GM23338 (cell line): ENCODE results near the gene MTIF3. TPM values are rescaled to one million over a fixed set of nuclear protein-coding genes. Genes with fewer than 3 reads are reported as not detected.

Experiments
- ATAC-seq: fragments of 200-7000 bp; cut with Tn5 transposase; 3 replicates; pipeline ENCODE4 v1.9.1; 2020
- DNase-seq: peaks from one replicate; pipeline ENCODE4 v3.0.0-alpha.2; 2015; ENCODE audit warnings: low spot score
- H2AFZ ChIP-seq: fragments of 200-600 bp; sonication (generic); 2 replicates; pipeline ENCODE4 v1.8.0; 2016; ENCODE audit warnings: antibody characterized with exemption, mild to moderate bottlenecking, moderate library complexity
- H3F3A ChIP-seq: fragments of 200-600 bp; sonication (generic); replicated peaks from 2 replicates; pipeline ENCODE4 v1.8.0; 2017; ENCODE audit warnings: antibody characterized with exemption, mixed run types, low read depth
- H3K27ac ChIP-seq: fragments of 200-600 bp; sonication (generic); 2 replicates; pipeline ENCODE4 v1.6.1; 2016; ENCODE audit warnings: low read depth
- H3K27me3 ChIP-seq: fragments of 200-600 bp; sonication (generic); 2 replicates; pipeline ENCODE4 v1.8.0; 2016; ENCODE audit warnings: mild to moderate bottlenecking, mixed run types, moderate library complexity; ENCODE audit not compliant: insufficient read depth
- H3K36me3 ChIP-seq: fragments of 200-600 bp; sonication (generic); 2 replicates; pipeline ENCODE4 v1.8.0; 2016; ENCODE audit warnings: mild to moderate bottlenecking; ENCODE audit not compliant: insufficient read depth
- H3K4me1 ChIP-seq: fragments of 200-600 bp; sonication (generic); 2 replicates; pipeline ENCODE4 v1.8.0; 2016; ENCODE audit warnings: mild to moderate bottlenecking, moderate library complexity; ENCODE audit not compliant: insufficient read depth
- H3K4me2 ChIP-seq: fragments of 200-600 bp; sonication (generic); 2 replicates; pipeline ENCODE4 v1.7.1; 2017; ENCODE audit warnings: mixed run types
- H3K4me3 ChIP-seq: fragments of 200-600 bp; sonication (generic); 2 replicates; pipeline ENCODE4 v1.6.1; 2016; ENCODE audit warnings: mixed run types
- H3K79me2 ChIP-seq: fragments of 200-600 bp; sonication (generic); replicated peaks from 2 replicates; pipeline ENCODE4 v1.8.0; 2017; ENCODE audit warnings: mild to moderate bottlenecking; ENCODE audit not compliant: insufficient read depth
- H3K9me2 ChIP-seq: fragments of 200-600 bp; sonication (generic); 2 replicates; pipeline ENCODE4 v1.8.0; 2017; ENCODE audit not compliant: insufficient read depth
- H4K20me1 ChIP-seq: fragments of 200-600 bp; sonication (generic); replicated peaks from 2 replicates; pipeline ENCODE4 v1.8.0; 2017; ENCODE audit warnings: mild to moderate bottlenecking; ENCODE audit not compliant: insufficient read depth
- H3K27ac Mint-ChIP-seq: 2 replicates; pipeline ENCODE4 v1.8.0; 2020; ENCODE audit warnings: inconsistent platforms, mild to moderate bottlenecking, moderate library complexity, mixed read lengths
- H3K27me3 Mint-ChIP-seq: 3 replicates; pipeline ENCODE4 v1.8.0; 2022; ENCODE audit warnings: low read depth, mild to moderate bottlenecking, moderate library complexity, mixed read lengths, inconsistent platforms; ENCODE audit not compliant: insufficient read depth, poor library complexity
- H3K36me3 Mint-ChIP-seq: 3 replicates; pipeline ENCODE4 v1.8.0; 2021; ENCODE audit warnings: low read depth, mild to moderate bottlenecking, inconsistent platforms, moderate library complexity, mixed read lengths
- H3K4me1 Mint-ChIP-seq: 3 replicates; pipeline ENCODE4 v1.8.0; 2020; ENCODE audit warnings: mild to moderate bottlenecking, inconsistent platforms, mixed read lengths
- H3K4me3 Mint-ChIP-seq: 3 replicates; pipeline ENCODE4 v1.8.0; 2021; ENCODE audit warnings: moderate library complexity, mild to moderate bottlenecking, inconsistent platforms, mixed read lengths
- H3K9me3 Mint-ChIP-seq: 3 replicates; pipeline ENCODE4 v1.8.0; 2020; ENCODE audit warnings: moderate library complexity, mild to moderate bottlenecking, inconsistent platforms, mixed read lengths
- CREB1 ChIP-seq: fragments of 250-450 bp; sonication (Bioruptor Pico); IDR thresholded peaks from 2 replicates; pipeline ENCODE4 v1.5.0; 2020; ENCODE audit warnings: low read depth, mild to moderate bottlenecking, moderate library complexity
- ETS1 ChIP-seq: IDR thresholded peaks from 2 replicates; pipeline ENCODE4 v1.6.1; 2016; ENCODE audit warnings: antibody characterized with exemption
- EZH2 ChIP-seq: fragments of 200-600 bp; sonication (generic); IDR thresholded peaks from one replicate; pipeline ENCODE4 v1.8.0; 2017; ENCODE audit warnings: antibody characterized with exemption, mild to moderate bottlenecking, low read depth; ENCODE audit not compliant: unreplicated experiment
- EZH2phosphoT487 ChIP-seq: fragments of 200-600 bp; sonication (generic); IDR thresholded peaks from one replicate; pipeline ENCODE4 v1.8.1; 2018; ENCODE audit warnings: antibody characterized with exemption; ENCODE audit not compliant: unreplicated experiment
- JUNB ChIP-seq: IDR thresholded peaks from one replicate; pipeline ENCODE4 v1.6.1; 2016; ENCODE audit warnings: antibody characterized with exemption; ENCODE audit not compliant: unreplicated experiment
- NANOG ChIP-seq: IDR thresholded peaks from 2 replicates; pipeline ENCODE4 v1.6.1; 2016; ENCODE audit warnings: antibody characterized with exemption, borderline replicate concordance
- POLR2AphosphoS5 ChIP-seq: IDR thresholded peaks from 2 replicates; pipeline ENCODE4 v1.6.1; 2016; ENCODE audit warnings: antibody characterized with exemption, low read depth
- STAT1 ChIP-seq: IDR thresholded peaks from one replicate; pipeline ENCODE4 v1.6.1; 2016; ENCODE audit warnings: antibody characterized with exemption; ENCODE audit not compliant: unreplicated experiment
- ZNF114 ChIP-seq: fragments of 250-450 bp; sonication (Bioruptor Pico); IDR thresholded peaks from 2 replicates; pipeline ENCODE4 v1.5.0; 2020; ENCODE audit warnings: mild to moderate bottlenecking, moderate library complexity
- ZNF331 ChIP-seq: fragments of 250-450 bp; sonication (Bioruptor Pico); IDR thresholded peaks from 2 replicates; pipeline ENCODE4 v1.5.0; 2020; ENCODE audit warnings: low read depth, mild to moderate bottlenecking, moderate library complexity
- ZNF462 ChIP-seq: fragments of 250-450 bp; sonication (Bioruptor Pico); IDR thresholded peaks from 2 replicates; pipeline ENCODE4 v1.5.0; 2020; ENCODE audit warnings: mild to moderate bottlenecking, moderate library complexity
- polyA plus RNA-seq: library from polyadenylated mRNA; unstranded; fragments of >200 nt; fragmentation: Nextera tagmentation; extraction: Ambion mirVana; gene quantifications from 2 replicates; pipeline ENCODE4 v1.2.1, GENCODE V29; 2016
- total RNA-seq: library from RNA; depleted of rRNA; stranded (reverse); fragments of >200 nt; shearing (Covaris generic); gene quantifications from 2 replicates; pipeline ENCODE4 v1.2.3, GENCODE V29; 2014
- TF ChIP-seq, protein P1 (sequence below), 2 experiments: fragments of 200-600 bp in 1 of 2; sonication (generic) in 1 of 2; conservative IDR thresholded peaks; 2 replicates each; pipeline versions ENCODE4 v1.5.1 to v1.6.1; 2016 to 2017; ENCODE audit warnings: antibody characterized with exemption in 2 of 2, low read depth in 2 of 2, mild to moderate bottlenecking in 2 of 2, moderate library complexity in 1 of 2
- TF ChIP-seq, protein P2 (sequence below): IDR thresholded peaks from one replicate; pipeline ENCODE4 v1.6.1; 2018; ENCODE audit warnings: antibody characterized with exemption; ENCODE audit not compliant: unreplicated experiment

Gene MTIF3
- total and polyA plus RNA-seq, 2 experiments from 2014 or later = 33.0 to 152 TPM

DNA sequence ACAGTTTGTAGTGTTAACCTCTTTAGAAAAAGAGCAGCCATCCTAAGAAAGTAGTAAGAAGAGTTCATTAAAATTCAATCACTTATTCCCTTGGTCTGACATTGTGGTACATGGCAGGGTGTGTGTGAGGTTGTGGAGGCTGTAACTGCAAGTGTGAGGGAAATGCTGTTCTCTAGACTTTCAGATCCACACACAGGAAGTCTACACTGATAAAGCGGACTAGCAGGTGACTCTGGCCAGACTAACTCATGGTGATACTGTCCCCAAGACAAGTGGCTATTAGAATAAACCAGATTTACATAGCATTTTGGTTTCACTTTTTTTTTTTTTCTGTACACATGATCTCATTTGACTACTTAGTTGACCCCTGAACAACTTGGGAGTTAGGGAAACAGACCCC, 10.0 kb downstream of the MTIF3 start:
- no peaks in the 10 kb centered on the region for H3K9me2 ChIP-seq
- Mint-ChIP-seq H3K27me3 (peaks cover 2% of the 10 kb centered on the region), H3K4me3 (no peak overlapping the region), H3K36me3 (peaks cover 18% of the 10 kb centered on the region; the same call in 2 of the 3 replicates), H3K27ac (no peak overlapping the region), H3K4me1 (peaks cover 11% of the 10 kb centered on the region), H3K9me3 (no peaks in the 10 kb centered on the region)
- DNase-seq = no peak
- no peak overlapping the region for H2AFZ ChIP-seq
- H3K4me3 ChIP-seq = no peak overlapping the region
- peaks cover 7% of the 10 kb centered on the region for H3K36me3 ChIP-seq
- H3K4me2 ChIP-seq = no peak overlapping the region
- H3K27ac ChIP-seq = 0 out of 2 replicates have a peak overlapping the region, but pooled peaks have one; percentile 19
- peaks cover 9% of the 10 kb centered on the region for H3K79me2 ChIP-seq
- ATAC-seq = no peak
- peaks cover 5% of the 10 kb centered on the region; the same call in 1 of the 2 replicates for H4K20me1 ChIP-seq
- peaks cover 9% of the 10 kb centered on the region; the same call in 1 of the 2 replicates for H3K4me1 ChIP-seq
- no peaks in the 10 kb centered on the region for H3K27me3 ChIP-seq
- TF ChIP-seq STAT1 (no peak), JUNB (no peak), CREB1 (CRISPR knock-in tag) (no peak), EZH2 (no peak), POLR2AphosphoS5 (no peak), ZNF331 (CRISPR knock-in tag) (no peak), NANOG (no peak), ZNF114 (CRISPR knock-in tag) (no peak), EZH2phosphoT487 (no peak), ETS1 (no peak), ZNF462 (no peak)
- TF ChIP-seq, protein P1, sequence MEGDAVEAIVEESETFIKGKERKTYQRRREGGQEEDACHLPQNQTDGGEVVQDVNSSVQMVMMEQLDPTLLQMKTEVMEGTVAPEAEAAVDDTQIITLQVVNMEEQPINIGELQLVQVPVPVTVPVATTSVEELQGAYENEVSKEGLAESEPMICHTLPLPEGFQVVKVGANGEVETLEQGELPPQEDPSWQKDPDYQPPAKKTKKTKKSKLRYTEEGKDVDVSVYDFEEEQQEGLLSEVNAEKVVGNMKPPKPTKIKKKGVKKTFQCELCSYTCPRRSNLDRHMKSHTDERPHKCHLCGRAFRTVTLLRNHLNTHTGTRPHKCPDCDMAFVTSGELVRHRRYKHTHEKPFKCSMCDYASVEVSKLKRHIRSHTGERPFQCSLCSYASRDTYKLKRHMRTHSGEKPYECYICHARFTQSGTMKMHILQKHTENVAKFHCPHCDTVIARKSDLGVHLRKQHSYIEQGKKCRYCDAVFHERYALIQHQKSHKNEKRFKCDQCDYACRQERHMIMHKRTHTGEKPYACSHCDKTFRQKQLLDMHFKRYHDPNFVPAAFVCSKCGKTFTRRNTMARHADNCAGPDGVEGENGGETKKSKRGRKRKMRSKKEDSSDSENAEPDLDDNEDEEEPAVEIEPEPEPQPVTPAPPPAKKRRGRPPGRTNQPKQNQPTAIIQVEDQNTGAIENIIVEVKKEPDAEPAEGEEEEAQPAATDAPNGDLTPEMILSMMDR (conservative IDR thresholded peaks at IDR 0.05; ENCODE audit: low read depth in 2 of 2) = no peak
- TF ChIP-seq, protein P2, sequence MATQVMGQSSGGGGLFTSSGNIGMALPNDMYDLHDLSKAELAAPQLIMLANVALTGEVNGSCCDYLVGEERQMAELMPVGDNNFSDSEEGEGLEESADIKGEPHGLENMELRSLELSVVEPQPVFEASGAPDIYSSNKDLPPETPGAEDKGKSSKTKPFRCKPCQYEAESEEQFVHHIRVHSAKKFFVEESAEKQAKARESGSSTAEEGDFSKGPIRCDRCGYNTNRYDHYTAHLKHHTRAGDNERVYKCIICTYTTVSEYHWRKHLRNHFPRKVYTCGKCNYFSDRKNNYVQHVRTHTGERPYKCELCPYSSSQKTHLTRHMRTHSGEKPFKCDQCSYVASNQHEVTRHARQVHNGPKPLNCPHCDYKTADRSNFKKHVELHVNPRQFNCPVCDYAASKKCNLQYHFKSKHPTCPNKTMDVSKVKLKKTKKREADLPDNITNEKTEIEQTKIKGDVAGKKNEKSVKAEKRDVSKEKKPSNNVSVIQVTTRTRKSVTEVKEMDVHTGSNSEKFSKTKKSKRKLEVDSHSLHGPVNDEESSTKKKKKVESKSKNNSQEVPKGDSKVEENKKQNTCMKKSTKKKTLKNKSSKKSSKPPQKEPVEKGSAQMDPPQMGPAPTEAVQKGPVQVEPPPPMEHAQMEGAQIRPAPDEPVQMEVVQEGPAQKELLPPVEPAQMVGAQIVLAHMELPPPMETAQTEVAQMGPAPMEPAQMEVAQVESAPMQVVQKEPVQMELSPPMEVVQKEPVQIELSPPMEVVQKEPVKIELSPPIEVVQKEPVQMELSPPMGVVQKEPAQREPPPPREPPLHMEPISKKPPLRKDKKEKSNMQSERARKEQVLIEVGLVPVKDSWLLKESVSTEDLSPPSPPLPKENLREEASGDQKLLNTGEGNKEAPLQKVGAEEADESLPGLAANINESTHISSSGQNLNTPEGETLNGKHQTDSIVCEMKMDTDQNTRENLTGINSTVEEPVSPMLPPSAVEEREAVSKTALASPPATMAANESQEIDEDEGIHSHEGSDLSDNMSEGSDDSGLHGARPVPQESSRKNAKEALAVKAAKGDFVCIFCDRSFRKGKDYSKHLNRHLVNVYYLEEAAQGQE = no peak
- 0 out of 2 replicates have a peak, but pooled peaks cover 5% of the 10 kb centered on the region for H3F3A ChIP-seq
